Esophagus (tissue), 2 donors: ENCODE results near the gene LAMC3. TPM values are rescaled to one million over a fixed set of nuclear protein-coding genes. Genes with fewer than 3 reads are reported as not detected.

ENCODE experiments used
- H3K27ac ChIP-seq, 2 donors: one replicate each; pipeline ENCODE4 v1.5.1; 2013; ENCODE audit warnings: low read depth in 2 of 2, mild to moderate bottlenecking in 2 of 2, inconsistent platforms in 1 of 2, low read length in 1 of 2, moderate library complexity in 1 of 2
- H3K27me3 ChIP-seq, 2 donors: one replicate each; pipeline ENCODE4 v1.6.1; 2013; ENCODE audit warnings: low read length in 2 of 2, control low read depth in 1 of 2, mild to moderate bottlenecking in 1 of 2; ENCODE audit not compliant: insufficient read depth in 2 of 2, control insufficient read depth in 1 of 2
- H3K36me3 ChIP-seq, 2 donors: one replicate each; pipeline ENCODE4 v1.6.1; 2013; ENCODE audit warnings: low read length in 1 of 2; ENCODE audit not compliant: control insufficient read depth in 2 of 2, insufficient read depth in 2 of 2
- H3K4me1 ChIP-seq, 2 donors: one replicate each; pipeline ENCODE4 v1.6.1; 2013; ENCODE audit warnings: low read length in 1 of 2; ENCODE audit not compliant: control insufficient read depth in 2 of 2, insufficient read depth in 2 of 2
- H3K4me3 ChIP-seq, 2 donors: one replicate each; pipeline ENCODE4 v1.5.1; 2013; ENCODE audit warnings: low read length in 2 of 2, mild to moderate bottlenecking in 2 of 2, low read depth in 1 of 2, moderate library complexity in 1 of 2
- H3K9me3 ChIP-seq, 2 donors: one replicate each; pipeline ENCODE4 v1.6.1; 2013; ENCODE audit warnings: mild to moderate bottlenecking in 2 of 2, low read depth in 1 of 2, low read length in 1 of 2, moderate library complexity in 1 of 2; ENCODE audit not compliant: control insufficient read depth in 2 of 2, insufficient read depth in 1 of 2
- WGBS, 2 donors: extraction: QIAGEN DNeasy Blood & Tissue Kit; methylation state at CpG; one replicate each; pipeline ENCODE4 v1.1.7; 2013; 5-methylcytosine and 5-hydroxymethylcytosine counted together
- polyA plus RNA-seq, 2 donors: library from polyadenylated mRNA; stranded (reverse); fragments of 200-250 nt; gene quantifications; one replicate each; pipeline ENCODE4 v1.2.3, GENCODE V29; 2013
- donor health status: healthy with polysubstance abuse.
- donor health status: Bipolar disorder and iron deficiency.

Gene LAMC3
- polyA plus RNA-seq, 2 donors = 1.1 to 1.2 TPM

DNA sequence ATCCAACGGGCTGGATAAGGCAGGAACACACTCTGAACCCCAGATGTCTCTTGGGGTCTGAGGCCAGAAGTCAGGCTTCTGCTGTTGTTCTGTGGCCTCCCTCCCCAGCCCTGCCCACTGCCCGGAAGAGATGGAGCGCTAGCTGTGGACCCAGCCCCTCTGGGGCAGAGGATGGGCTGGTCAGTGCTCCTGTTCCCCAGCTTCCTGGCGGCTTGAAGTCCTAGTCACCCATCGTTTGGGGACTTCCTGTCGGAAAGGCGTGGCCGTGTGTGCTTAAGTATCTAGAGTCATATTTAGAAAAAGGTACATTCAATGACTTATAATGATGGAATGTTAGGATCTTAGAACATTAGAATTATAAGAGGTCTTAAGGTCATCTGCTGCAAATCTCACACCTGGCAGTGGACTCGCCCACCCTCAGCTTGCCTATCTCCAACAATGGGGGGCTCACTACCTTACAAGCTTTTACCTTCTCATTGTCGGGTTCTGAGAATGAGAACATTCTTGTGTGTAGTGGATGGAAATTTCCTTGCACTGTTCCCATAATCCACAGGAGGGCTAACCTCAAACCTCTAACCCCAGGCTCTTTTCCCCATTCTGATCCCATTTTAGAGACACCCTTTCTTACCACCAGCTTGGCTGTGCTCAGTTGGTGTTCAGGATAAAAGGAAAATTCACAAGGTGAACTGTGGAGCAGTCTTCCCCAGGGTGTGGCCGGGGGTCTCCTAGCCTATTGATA, 74.0 kb downstream of the LAMC3 start:
- 61 to 65% methylated on average over 11 of the region's 11 CpGs for WGBS, 2 donors
- H3K36me3 ChIP-seq = no peaks in the 10 kb centered on the region
- peaks cover 0 to 5% of the 10 kb centered on the region in 2 donors for H3K4me1 ChIP-seq
- H3K4me3 ChIP-seq = no peak overlapping the region
- H3K27me3 ChIP-seq = no peaks in the 10 kb centered on the region
- H3K9me3 ChIP-seq = no peaks in the 10 kb centered on the region
- H3K27ac ChIP-seq = peak overlapping the region in 1 of 2 donors; percentile 8

DNA sequence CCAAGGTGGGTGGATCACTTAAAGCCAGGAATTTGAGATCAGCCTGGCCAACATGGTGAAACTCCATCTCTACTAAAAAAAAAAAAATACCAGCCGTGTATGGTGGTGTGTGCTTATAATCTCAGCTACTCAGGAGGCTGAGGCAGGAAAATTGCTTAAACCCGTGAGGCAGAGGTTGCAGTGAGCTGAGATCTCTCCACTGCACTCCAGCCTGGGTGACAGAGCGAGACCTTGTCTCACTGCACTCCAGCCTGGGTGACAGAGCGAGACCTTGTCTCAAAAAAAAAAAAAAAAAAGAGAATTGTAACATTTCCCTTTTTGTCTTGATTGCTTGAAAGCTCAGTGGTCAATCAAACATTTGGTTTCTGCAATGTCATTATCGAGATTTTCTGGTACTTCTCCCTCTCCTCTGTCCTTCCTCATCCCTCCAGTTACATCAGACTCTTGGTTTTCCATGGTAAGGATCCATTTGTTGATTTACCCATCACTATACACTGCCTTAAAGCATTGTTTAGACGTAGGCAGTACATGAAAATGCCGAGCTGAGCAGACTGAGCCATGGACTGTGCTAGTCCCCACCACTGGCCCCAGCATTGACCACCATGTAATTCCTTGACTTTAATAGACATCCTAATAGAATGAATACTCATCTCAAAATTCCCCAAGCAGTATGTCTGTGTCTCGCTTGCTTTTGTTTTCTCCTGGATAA, 75.8 kb downstream of the LAMC3 start:
- no peaks in the 10 kb centered on the region for H3K36me3 ChIP-seq
- no peak overlapping the region for H3K27ac ChIP-seq
- peaks cover 0 to 5% of the 10 kb centered on the region in 2 donors for H3K4me1 ChIP-seq
- 76 to 78% methylated on average over 8 of the region's 8 CpGs for WGBS, 2 donors
- H3K9me3 ChIP-seq = no peaks in the 10 kb centered on the region
- no peaks in the 10 kb centered on the region for H3K27me3 ChIP-seq
- no peak overlapping the region for H3K4me3 ChIP-seq

DNA sequence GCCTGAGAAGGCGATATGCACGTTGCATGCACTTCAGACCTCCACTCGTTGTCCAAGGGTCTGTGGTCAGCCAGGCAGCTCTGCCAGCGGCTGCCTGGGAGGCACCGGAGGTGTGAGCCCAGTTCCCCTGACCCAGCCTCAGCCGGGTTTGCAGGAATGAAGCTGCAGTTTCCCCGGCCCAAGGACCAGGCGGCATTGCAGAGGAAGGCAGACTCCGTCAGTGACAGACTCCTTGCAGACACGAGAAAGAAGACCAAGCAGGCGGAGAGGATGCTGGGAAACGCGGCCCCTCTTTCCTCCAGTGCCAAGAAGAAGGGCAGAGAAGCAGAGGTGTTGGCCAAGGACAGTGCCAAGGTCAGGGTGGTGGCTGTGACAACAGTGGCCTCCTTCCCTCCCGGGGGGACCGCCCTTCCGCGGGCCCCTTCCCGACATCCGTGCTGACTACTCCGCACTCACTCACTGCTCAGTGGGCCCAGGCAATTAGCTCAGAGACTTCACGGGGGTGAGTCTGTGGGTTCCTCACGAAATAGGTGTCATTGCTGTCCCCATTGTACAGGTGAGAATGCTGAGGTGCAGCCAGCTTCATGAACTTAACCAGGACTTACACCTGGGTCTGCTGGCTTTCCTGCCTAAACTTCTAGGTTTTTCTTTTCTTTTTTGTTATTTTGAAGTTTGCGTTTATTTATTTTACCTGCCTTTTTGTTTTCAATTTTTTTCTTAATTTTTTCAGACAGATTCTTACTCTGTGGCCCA, 76.6 kb downstream of the LAMC3 start:
- H3K4me1 ChIP-seq = peaks cover 0 to 5% of the 10 kb centered on the region in 2 donors
- no peaks in the 10 kb centered on the region for H3K9me3 ChIP-seq
- 76 to 83% methylated on average over 23 of the region's 23 CpGs for WGBS, 2 donors
- no peak overlapping the region for H3K27ac ChIP-seq
- H3K27me3 ChIP-seq = no peaks in the 10 kb centered on the region
- H3K36me3 ChIP-seq = no peaks in the 10 kb centered on the region
- no peak overlapping the region for H3K4me3 ChIP-seq

DNA sequence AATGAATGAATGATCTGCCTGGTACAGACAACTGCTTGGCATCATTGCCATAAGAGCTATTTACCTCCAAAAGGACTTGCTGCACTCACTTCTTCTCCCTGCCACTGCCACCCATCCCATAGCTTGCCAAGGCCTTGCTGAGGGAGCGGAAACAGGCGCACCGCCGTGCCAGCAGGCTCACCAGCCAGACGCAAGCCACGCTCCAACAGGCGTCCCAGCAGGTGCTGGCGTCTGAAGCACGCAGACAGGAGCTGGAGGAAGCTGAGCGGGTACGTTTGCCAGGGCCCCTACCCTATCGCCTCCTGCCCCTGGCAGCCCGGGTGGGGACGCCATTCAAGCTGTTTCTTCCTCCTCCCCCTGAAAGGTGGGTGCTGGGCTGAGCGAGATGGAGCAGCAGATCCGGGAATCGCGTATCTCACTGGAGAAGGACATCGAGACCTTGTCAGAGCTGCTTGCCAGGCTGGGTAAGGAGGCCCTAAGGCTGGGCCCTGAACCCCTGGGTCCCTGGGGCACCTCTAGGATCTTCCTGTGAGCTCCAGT, 78.5 kb downstream of the LAMC3 start:
- H3K4me3 ChIP-seq = no peak overlapping the region

DNA sequence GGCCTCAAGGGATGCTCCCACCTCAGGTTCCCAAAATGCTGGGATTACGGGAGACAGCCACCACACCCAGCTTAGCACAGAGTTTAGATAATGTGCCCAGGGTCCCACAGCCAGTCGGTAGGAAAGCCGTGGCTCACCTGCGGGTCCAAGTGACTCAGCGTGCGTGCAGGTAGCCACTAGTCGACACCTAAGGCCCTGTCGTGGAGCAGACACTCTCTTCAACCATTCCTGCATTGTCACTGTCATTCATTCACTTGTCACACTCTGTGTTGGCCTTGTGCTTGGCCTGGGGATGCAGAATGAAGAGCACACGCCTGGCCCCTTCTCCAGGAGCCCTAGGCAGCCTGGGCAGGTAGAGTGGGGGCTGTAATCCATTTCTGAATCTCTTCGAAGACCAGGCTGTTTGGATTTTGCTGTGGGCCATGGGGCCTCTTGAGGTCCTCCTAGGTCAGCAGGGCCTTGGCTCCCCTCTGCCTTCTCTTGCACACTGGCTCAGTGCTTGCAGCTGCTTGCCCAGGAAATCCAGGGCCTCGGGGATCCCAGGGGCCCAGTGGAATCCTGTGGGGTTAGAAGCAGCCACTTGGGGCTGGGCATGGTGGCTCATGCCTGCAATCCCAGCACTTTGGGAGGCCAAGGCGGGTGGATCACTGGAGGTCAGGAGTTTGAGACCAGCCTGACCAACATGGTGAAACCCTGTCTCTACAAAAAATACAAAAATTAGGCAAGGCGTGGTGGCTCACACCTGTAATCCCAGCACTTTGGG, 81.2 kb downstream of the LAMC3 start:
- H3K36me3 ChIP-seq = no peaks in the 10 kb centered on the region
- no peaks in the 10 kb centered on the region for H3K9me3 ChIP-seq
- no peak overlapping the region for H3K4me3 ChIP-seq
- 82 to 85% methylated on average over 13 of the region's 13 CpGs for WGBS, 2 donors
- peaks cover 0 to 14% of the 10 kb centered on the region in 2 donors for H3K4me1 ChIP-seq
- no peak overlapping the region for H3K27ac ChIP-seq
- no peaks in the 10 kb centered on the region for H3K27me3 ChIP-seq

More for the DNA sequence above, 78.5 kb downstream of the LAMC3 start:
- peaks cover 0 to 6% of the 10 kb centered on the region in 2 donors for H3K4me1 ChIP-seq
- H3K9me3 ChIP-seq = no peaks in the 10 kb centered on the region
- no peak overlapping the region for H3K27ac ChIP-seq
- WGBS, 2 donors = 82 to 88% methylated on average over 19 of the region's 19 CpGs
- no peaks in the 10 kb centered on the region for H3K36me3 ChIP-seq
- no peaks in the 10 kb centered on the region for H3K27me3 ChIP-seq

DNA sequence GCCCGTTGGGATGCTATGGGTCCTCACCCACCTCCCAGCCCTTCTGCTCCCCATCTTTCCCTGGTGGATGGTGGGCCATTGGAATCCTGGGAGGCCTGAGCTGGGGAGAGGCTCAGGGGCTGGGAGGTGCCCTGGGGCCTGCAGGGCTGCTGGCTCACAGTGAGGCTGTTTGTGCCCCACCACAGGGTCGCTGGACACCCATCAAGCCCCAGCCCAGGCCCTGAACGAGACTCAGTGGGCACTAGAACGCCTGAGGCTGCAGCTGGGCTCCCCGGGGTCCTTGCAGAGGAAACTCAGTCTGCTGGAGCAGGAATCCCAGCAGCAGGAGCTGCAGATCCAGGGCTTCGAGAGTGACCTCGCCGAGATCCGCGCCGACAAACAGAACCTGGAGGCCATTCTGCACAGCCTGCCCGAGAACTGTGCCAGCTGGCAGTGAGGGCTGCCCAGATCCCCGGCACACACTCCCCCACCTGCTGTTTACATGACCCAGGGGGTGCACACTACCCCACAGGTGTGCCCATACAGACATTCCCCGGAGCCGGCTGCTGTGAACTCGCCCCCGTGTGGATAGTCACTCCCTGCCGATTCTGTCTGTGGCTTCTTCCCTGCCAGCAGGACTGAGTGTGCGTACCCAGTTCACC, 82.5 kb downstream of the LAMC3 start:
- Histone ChIP-seq H3K27me3 (no peaks in the 10 kb centered on the region), H3K4me3 (no peak overlapping the region), H3K27ac (no peak overlapping the region), H3K9me3 (no peaks in the 10 kb centered on the region), H3K36me3 (no peaks in the 10 kb centered on the region), H3K4me1 (peaks cover under 1 to 14% of the 10 kb centered on the region in 2 donors)
- 74 to 78% methylated on average over 19 of the region's 19 CpGs for WGBS, 2 donors

DNA sequence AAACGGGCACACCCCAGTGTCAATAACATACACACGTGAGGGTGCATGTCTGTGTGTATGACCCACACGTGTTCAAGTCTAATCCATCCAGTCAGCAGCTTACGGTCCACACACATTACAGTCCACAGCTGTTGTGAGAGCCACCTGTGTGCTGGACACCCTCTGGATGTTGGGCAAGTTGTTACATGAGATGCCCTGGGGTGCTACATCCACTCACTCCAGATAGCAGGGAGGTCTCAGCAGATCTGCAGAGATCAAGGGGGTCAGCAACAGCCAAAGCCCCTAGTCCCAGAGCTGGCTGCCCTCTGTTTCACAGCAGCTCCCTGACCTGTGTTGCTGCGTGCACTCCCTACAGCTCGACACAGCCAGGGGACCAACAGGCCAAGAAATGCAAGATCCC, 83.1 kb downstream of the LAMC3 start:
- no peaks in the 10 kb centered on the region for H3K36me3 ChIP-seq
- H3K27ac ChIP-seq = no peak overlapping the region
- H3K9me3 ChIP-seq = no peaks in the 10 kb centered on the region
- WGBS, 2 donors = 74 to 76% methylated on average over 6 of the region's 6 CpGs
- no peaks in the 10 kb centered on the region for H3K27me3 ChIP-seq
- peak overlapping the region in 1 of 2 donors; percentile 5 for H3K4me3 ChIP-seq
- H3K4me1 ChIP-seq = peaks cover 3 to 14% of the 10 kb centered on the region in 2 donors

DNA sequence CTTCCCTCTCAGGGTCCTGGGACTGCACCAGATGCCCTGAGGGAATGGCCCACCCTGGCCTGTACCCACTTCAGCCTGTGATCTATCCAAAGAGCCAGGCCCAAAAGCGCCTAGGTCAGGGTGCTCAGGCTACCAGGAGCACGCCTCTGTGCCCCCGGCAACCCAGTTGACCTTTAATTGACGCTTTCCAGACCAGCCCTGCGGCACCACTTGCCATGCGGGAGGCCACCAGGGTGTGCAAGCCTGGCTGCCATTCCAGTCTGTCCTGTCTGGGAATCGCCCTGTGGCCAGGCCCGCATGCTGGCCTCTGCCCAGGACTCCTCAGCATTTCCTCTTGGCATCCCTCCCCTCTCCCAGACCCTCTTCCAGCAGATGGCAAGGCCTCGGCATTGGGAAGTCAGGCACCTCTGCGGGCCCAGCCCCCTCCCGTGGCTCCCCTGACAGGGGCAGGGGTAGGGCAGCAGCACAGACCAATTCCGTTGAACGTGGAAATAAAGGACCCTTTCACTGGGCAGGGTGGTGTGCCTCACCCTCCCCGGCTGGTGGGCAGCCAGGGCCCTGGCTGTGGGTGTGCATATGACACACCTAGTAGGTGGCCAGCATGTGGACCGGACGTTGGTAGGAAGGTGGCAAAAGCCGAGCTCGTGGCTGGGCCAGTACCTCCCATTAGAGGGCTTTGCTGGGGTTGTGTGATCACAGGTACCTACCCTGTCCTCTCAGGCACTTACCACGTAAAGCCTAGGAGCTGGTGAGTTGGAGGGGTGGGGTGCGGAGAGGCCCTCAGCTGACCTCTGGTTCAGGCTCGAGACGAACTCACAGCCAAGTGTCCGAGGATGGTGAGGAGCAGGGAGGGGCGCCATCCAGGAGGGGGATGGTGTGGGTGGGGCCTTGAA, 83.8 kb downstream of the LAMC3 start:
- H3K36me3 ChIP-seq = no peaks in the 10 kb centered on the region
- H3K9me3 ChIP-seq = no peaks in the 10 kb centered on the region
- H3K27ac ChIP-seq = peak overlapping the region; percentile 26 to 34
- H3K27me3 ChIP-seq = no peaks in the 10 kb centered on the region
- WGBS, 2 donors = 74 to 84% methylated on average over 23 to 24 of the region's 24 CpGs
- H3K4me3 ChIP-seq = peak overlapping the region in 1 of 2 donors; percentile 8
- peaks cover 3 to 14% of the 10 kb centered on the region in 2 donors for H3K4me1 ChIP-seq
